Activated naive CD4-positive, alpha-beta T cell treated with anti-CD3 and anti-CD28 coated beads, Interleukin-2, amount 50 U/mL, for 72 hours (primary cell): ENCODE measurements around the gene ZSCAN26. TPM values are rescaled to one million over a fixed set of nuclear protein-coding genes. Genes with fewer than 3 reads are reported as not detected.

Experiments
- ATAC-seq, 2 donors: fragments of 150-1000 bp; cut with Tn5 transposase; 2 replicates each; pipeline ENCODE4 v1.10.0; 2021; ENCODE audit warnings: mild to moderate bottlenecking in 2 of 2, moderate library complexity in 2 of 2
- DNase-seq, 2 donors: peaks; one replicate each; pipeline ENCODE4 v3.0.0; 2021 to 2022; ENCODE audit warnings: low spot score in 2 of 2
- H3K27ac Mint-ChIP-seq, 2 donors: one replicate each; pipeline ENCODE4 v1.8.0; 2022; ENCODE audit warnings: mild to moderate bottlenecking in 2 of 2, mixed read lengths in 2 of 2
- H3K36me3 Mint-ChIP-seq, 2 donors: one replicate each; pipeline ENCODE4 v1.8.0; 2022; ENCODE audit warnings: mixed read lengths in 2 of 2
- H3K9me3 Mint-ChIP-seq, 2 donors: one replicate each; pipeline ENCODE4 v1.8.0; 2022; ENCODE audit warnings: mixed read lengths in 2 of 2
- total RNA-seq, 2 donors: library from RNA; stranded (reverse); gene quantifications; one replicate each; pipeline ENCODE4 v1.2.3, GENCODE V29; 2022

ZSCAN26 gene
- total RNA-seq = 1 to 10 TPM; 2.1 to 3.9 TPM

DNA sequence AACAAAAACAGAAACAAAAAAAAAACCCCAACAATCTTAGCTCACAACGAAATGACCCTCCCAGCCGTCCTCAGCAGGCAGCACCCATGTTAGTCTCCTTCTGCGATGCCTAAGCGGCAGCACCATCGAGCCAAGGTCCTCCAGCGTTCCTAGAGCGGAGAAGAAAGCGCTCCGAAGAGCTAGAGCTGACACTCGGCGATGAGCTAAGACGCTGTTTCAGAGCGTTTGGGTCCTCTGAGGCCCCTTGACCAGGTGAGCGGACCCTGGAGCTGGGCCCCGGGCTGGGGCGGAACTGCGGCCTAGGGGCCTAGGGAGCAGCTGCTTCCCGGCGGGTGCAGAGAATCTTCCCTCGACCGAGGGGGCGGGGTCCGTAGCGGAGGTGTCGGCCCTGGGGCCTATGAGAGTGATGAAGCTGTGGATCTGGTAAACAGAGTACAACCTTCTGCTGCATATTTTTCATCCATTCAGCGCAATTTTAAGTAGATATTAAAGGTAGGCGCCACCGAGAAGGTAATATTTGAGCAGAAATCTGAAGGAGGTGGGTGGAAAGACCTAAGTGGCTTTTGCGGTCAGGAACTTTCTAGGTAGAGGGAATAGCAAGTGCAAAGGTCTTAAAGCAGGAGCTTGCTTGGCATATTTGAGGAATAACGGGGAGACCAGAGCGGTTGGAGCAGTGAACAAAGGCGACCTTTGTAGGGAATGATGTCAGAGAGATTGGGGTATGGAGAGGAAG lies at the start of gene ZSCAN26:
TSS of gene ZSCAN26 (plus strand) at position 182 of the 733 bp plus-strand sequence. CDS start 4,777 bp downstream, outside the sequence.
- DNase-seq (peak; percentile 75 to 86), ATAC-seq (peak; percentile 92 to 96)
- no peaks in the 10 kb centered on the region for H3K36me3 Mint-ChIP-seq
- no peaks in the 10 kb centered on the region for H3K9me3 Mint-ChIP-seq
- H3K27ac Mint-ChIP-seq = peak within 1 kb of the TSS in 1 of 2 donors; percentile 59

GRCh38 chr6:28217890-28218289 lies 49.1 kb upstream of the ZSCAN26 start:
- H3K27ac Mint-ChIP-seq = no peak overlapping the region
- peaks cover 0 to 2% of the 10 kb centered on the region in 2 donors for H3K9me3 Mint-ChIP-seq
- no peak for DNase-seq
- ATAC-seq = no peak
- peaks cover 3 to 6% of the 10 kb centered on the region in 2 donors for H3K36me3 Mint-ChIP-seq

- peak; percentile 62 to 93 for ATAC-seq
- peaks cover 8 to 11% of the 10 kb centered on the region in 2 donors for H3K36me3 Mint-ChIP-seq
- H3K9me3 Mint-ChIP-seq = peaks cover 0 to 6% of the 10 kb centered on the region in 2 donors
- DNase-seq = no peak
- no peak overlapping the region for H3K27ac Mint-ChIP-seq
These were observed 48.4 kb upstream of the ZSCAN26 start for GRCh38 chr6:28218312-28219248.

DNA sequence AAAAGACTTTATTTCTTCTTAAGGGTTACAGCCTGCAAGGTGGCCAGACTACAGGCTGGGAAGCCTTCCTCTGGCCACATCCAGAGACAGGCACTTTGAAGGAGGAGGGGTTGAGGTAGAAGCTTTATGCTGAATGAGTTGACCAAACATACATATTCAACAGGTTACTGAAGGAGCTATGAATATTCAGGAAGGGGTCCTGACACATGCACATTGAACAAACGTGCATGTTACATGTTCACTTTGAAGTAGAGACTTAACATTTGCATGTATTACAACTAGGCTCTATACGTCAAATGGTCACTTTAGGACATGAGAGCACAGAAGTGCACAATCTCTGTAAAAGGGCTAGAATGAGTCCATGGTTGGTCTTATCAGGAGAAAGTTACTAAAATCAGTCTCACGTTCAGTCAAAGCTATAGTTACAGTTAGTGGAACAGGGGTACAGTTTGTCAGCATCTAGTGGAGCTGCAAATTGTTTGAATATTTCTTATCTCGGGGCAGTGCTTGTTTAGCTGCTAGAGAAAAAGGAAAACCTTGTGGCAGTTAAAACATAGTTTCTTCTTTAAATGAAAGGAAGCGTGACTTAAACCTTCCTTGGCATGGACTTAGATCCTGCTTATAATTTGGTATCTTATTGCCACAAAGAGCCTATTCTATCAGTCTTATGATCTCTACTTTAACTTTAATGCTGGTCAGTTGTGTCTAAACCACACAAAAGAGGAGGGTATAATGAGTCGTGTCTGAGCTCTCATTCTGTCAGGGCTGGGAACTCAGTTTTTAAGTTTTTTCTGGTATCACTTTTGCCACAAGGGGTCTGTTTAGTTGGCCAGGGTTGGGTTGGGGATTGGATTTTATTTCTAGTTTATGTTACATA lies 46.4 kb upstream of the ZSCAN26 start:
- DNase-seq = no peak

GRCh38 chr6:28224131-28225055 lies 42.5 kb upstream of the ZSCAN26 start:
- DNase-seq (no peak), ATAC-seq (peak in 1 of 2 donors; percentile 22)
- Mint-ChIP-seq H3K36me3 (peaks cover 8 to 13% of the 10 kb centered on the region in 2 donors), H3K9me3 (peaks cover 0 to 6% of the 10 kb centered on the region in 2 donors), H3K27ac (peak overlapping the region in 1 of 2 donors; percentile 91)

More for the DNA sequence above, 46.4 kb upstream of the ZSCAN26 start:
- Mint-ChIP-seq H3K9me3 (peaks cover 0 to 6% of the 10 kb centered on the region in 2 donors), H3K27ac (no peak overlapping the region), H3K36me3 (peaks cover 8 to 13% of the 10 kb centered on the region in 2 donors)
- ATAC-seq = no peak

- H3K36me3 Mint-ChIP-seq = peaks cover 8 to 13% of the 10 kb centered on the region in 2 donors
- H3K9me3 Mint-ChIP-seq = peaks cover 0 to 6% of the 10 kb centered on the region in 2 donors
- peak in 1 of 2 donors; percentile 44 for DNase-seq
- ATAC-seq = peak; percentile 73 to 74
- H3K27ac Mint-ChIP-seq = peak within 1 kb of the TSS in 1 of 2 donors; percentile 91
These were observed 41.7 kb upstream of the ZSCAN26 start, which contains the start of gene ZSCAN9 for GRCh38 chr6:28225056-28225834. Gene ZSCAN9 (plus strand): TSS chr6:28225275. CDS start chr6:28227085, 1,810 bp downstream.

DNA sequence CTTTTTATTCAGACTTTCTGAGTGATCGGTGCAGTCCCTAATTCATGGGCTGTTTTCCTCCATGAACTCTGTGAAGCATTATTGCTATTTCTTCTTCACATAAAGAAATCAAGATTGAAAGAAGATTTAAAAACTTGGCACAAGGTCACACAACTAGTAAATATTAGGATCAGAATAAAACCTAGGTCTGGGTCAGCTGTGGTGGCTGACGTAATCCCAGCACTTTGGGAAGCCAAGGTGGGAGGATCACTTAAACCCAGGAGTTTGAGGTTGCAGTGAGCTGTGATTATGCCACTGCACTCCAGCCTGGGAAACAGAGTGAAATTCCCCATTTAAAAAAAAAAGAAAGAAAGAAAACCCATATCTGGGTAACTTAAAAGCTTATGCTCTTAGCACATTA lies 40.5 kb upstream of the ZSCAN26 start:
- DNase-seq (no peak), ATAC-seq (no peak)
- peaks cover 8 to 13% of the 10 kb centered on the region in 2 donors for H3K36me3 Mint-ChIP-seq
- H3K9me3 Mint-ChIP-seq = peaks cover 0 to 6% of the 10 kb centered on the region in 2 donors
- H3K27ac Mint-ChIP-seq = no peak overlapping the region

- no peaks in the 10 kb centered on the region for H3K9me3 Mint-ChIP-seq
- DNase-seq (no peak), ATAC-seq (no peak)
- H3K36me3 Mint-ChIP-seq = peaks cover 0 to 7% of the 10 kb centered on the region in 2 donors
- no peak overlapping the region for H3K27ac Mint-ChIP-seq
These were observed 34.2 kb upstream of the ZSCAN26 start for GRCh38 chr6:28232785-28233184.

DNA sequence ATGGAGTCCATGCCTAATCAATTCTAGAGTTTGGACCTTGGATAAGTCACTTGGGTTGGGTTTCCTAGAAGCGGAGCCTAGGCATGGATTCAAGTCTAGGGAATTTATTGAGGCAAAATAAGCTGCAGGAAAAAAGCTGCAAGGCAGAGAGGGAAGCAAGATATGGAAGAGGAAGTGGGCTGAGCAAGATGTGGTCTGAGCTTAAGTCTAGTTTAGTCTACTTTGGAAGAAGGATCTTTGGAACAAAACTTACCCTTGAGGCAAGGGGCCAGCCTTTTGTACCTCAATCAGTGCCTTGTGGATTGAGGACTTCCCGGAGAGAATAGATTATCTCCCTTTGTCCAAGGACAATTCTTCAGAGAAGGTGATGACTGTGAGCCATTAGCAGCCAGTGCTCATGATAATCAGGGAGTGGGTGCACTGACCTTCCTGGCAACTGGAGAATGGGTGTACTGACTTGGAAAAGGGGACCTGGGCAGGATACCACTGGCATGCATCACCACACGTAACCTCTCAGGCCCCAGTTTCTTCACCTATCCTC lies 31.0 kb upstream of the ZSCAN26 start:
- Mint-ChIP-seq H3K36me3 (peaks cover 0 to 7% of the 10 kb centered on the region in 2 donors), H3K9me3 (no peaks in the 10 kb centered on the region), H3K27ac (no peak overlapping the region)
- ATAC-seq = no peak
- DNase-seq = no peak

- DNase-seq = no peak
- ATAC-seq = no peak
- no peak overlapping the region for H3K27ac Mint-ChIP-seq
- no peaks in the 10 kb centered on the region for H3K9me3 Mint-ChIP-seq
- peaks cover 0 to 5% of the 10 kb centered on the region in 2 donors for H3K36me3 Mint-ChIP-seq
These were observed 27.3 kb upstream of the ZSCAN26 start for GRCh38 chr6:28239636-28240035.

GRCh38 chr6:28240471-28240870 lies 26.5 kb upstream of the ZSCAN26 start:
- ATAC-seq = no peak
- peaks cover 6 to 13% of the 10 kb centered on the region in 2 donors for H3K36me3 Mint-ChIP-seq
- H3K9me3 Mint-ChIP-seq = no peaks in the 10 kb centered on the region
- no peak overlapping the region for H3K27ac Mint-ChIP-seq
- DNase-seq = no peak

GRCh38 chr6:28243946-28244345 lies 23.0 kb upstream of the ZSCAN26 start:
- no peak for DNase-seq
- Mint-ChIP-seq H3K36me3 (peaks cover 22 to 29% of the 10 kb centered on the region in 2 donors), H3K9me3 (no peaks in the 10 kb centered on the region), H3K27ac (no peak overlapping the region)
- ATAC-seq = no peak

- H3K27ac Mint-ChIP-seq = no peak overlapping the region
- no peaks in the 10 kb centered on the region for H3K9me3 Mint-ChIP-seq
- ATAC-seq (no peak), DNase-seq (no peak)
- H3K36me3 Mint-ChIP-seq = peaks cover 22 to 29% of the 10 kb centered on the region in 2 donors
These were observed 21.6 kb upstream of the ZSCAN26 start for GRCh38 chr6:28245206-28245941.

- DNase-seq = no peak
- no peak for ATAC-seq
- Mint-ChIP-seq H3K9me3 (peaks cover 0 to 5% of the 10 kb centered on the region in 2 donors), H3K36me3 (peaks cover 30 to 37% of the 10 kb centered on the region in 2 donors), H3K27ac (no peak overlapping the region)
These were observed 18.0 kb upstream of the ZSCAN26 start for GRCh38 chr6:28248916-28249315.
